HPDE6-E6E7 (cell line): ENCODE data around the gene STAMBP.
"Not testable (repeated sequence)": the region's sequence is repeated elsewhere in the genome, so short reads cannot be mapped to it uniquely, and the experiment has no call there.

ENCODE experiments used
- DNase-seq: peaks from one replicate; pipeline ENCODE4 v3.0.0; 2011; ENCODE audit warnings: missing footprints; ENCODE audit errors: extremely low spot score

The STAMBP gene

GRCh38 chr2:73837847-73838585 lies 9.3 kb downstream of the STAMBP start:
- DNase-seq, result no peak

GRCh38 chr2:73838889-73839534 lies 10.3 kb downstream of the STAMBP start:
- DNase-seq, result no peak

- no peak for DNase-seq
These were observed 11.1 kb downstream of the STAMBP start for GRCh38 chr2:73839653-73840411.

- no peak for DNase-seq
These were observed 13.4 kb downstream of the STAMBP start for GRCh38 chr2:73841912-73842738.

GRCh38 chr2:73842739-73843019 lies 13.9 kb downstream of the STAMBP start:
- DNase-seq, result no peak

- no peak for DNase-seq
These were observed 15.3 kb downstream of the STAMBP start for GRCh38 chr2:73844087-73844486.

GRCh38 chr2:73850009-73850408 lies 21.2 kb downstream of the STAMBP start:
- no peak for DNase-seq

- peak; percentile 40 for DNase-seq
These were observed 22.5 kb downstream of the STAMBP start for GRCh38 chr2:73851274-73851673.

GRCh38 chr2:73852020-73852419 lies 23.3 kb downstream of the STAMBP start:
- peak; percentile 12 for DNase-seq

- no peak for DNase-seq
These were observed 26.8 kb downstream of the STAMBP start for GRCh38 chr2:73855526-73855925.

GRCh38 chr2:73856214-73856613 lies 27.5 kb downstream of the STAMBP start:
- no peak for DNase-seq

GRCh38 chr2:73859721-73860586 lies 31.2 kb downstream of the STAMBP start:
- DNase-seq, result peak; percentile 79

- no peak for DNase-seq
These were observed 34.2 kb downstream of the STAMBP start for GRCh38 chr2:73862987-73863386.

GRCh38 chr2:73868204-73868978 lies 39.6 kb downstream of the STAMBP start:
- DNase-seq, result no peak

- no peak for DNase-seq
These were observed 41.3 kb downstream of the STAMBP start for GRCh38 chr2:73870084-73870483.

GRCh38 chr2:73877071-73877802 lies 48.5 kb downstream of the STAMBP start:
- no peak for DNase-seq

- DNase-seq, result not testable (repeated sequence)
These were observed 49.2 kb downstream of the STAMBP start for GRCh38 chr2:73877984-73878383.

- DNase-seq, result no peak
These were observed 56.6 kb downstream of the STAMBP start for GRCh38 chr2:73885406-73885805.

- DNase-seq, result no peak
These were observed 57.6 kb downstream of the STAMBP start for GRCh38 chr2:73886357-73886756.
